GM18526 (cell line): ENCODE results near the gene SERPINA12.

ENCODE experiments used
- POLR2A ChIP-seq: IDR thresholded peaks from 3 replicates; pipeline ENCODE4 v1.6.1; 2011; ENCODE audit not compliant: insufficient read length; ENCODE audit errors: extremely low read depth

SERPINA12 gene

GRCh38 chr14:94515426-94515825, 6.2 kb upstream of the SERPINA12 start:
- TF ChIP-seq POLR2A: no peak

GRCh38 chr14:94514351-94514750, 5.1 kb upstream of the SERPINA12 start:
- TF ChIP-seq POLR2A: no peak

DNA sequence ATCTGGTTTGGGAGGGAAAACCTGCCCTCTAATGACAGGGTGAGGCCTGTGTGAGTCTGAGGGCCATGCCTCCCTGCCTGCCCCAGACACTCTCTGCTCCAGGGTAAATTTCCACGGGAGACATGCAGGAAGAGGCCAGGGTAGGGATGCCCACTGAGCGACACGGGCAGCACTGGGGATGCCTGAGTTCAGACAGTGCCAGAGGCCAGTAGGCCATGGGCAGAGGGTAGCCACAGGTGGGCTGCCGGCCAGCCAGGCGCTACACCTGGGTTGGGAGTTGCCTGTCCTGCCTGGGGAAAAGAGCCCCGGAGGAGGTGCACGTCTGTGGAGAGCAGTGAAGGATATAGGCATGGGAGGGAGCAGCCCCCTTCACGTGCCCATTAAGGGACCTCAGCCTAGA, 3.6 kb downstream of the SERPINA12 start:
- TF ChIP-seq POLR2A: no peak

DNA sequence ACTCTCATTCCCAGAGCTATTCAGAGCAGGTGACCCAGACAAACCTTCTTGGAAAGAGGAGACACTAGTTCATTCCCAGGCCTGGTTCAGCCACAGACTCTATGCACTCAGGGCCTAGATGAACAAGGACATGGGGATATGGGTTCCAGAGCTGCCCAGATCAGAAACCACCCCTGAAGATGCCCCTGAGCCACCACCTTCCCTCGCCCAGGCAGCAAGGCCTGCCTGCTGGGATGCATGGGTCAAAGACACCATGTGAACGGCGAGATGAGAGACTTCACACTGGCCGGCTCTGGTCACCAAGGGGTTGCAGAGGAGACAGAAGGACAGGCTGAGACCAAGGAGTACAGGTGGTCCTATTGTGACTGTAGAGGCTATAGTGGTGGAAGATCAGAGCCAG, 4.1 kb downstream of the SERPINA12 start:
- no peak for TF ChIP-seq POLR2A

GRCh38 chr14:94501588-94502516, 7.4 kb downstream of the SERPINA12 start:
- no peak for TF ChIP-seq POLR2A

DNA sequence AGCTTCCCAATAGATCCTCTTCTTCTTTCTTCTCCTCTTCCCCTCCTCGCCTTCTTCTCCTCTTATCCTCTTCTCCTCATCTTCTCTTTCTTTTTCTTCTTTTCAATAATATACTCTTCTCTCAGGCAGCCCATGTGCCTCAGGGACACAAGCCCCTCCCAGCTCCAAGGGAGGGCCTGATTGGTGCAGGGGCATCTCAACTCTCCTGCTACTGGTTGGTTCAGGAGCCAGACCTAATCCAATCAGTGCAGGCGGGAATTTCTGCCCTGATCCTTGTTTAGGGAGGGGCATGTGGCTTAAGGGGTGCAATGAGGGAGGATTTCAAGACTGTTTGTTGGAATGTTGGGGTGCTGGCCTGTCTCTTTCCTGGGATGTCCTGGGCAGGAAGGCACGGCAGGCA, 9.0 kb downstream of the SERPINA12 start:
- no peak for TF ChIP-seq POLR2A

- TF ChIP-seq POLR2A: no peak
Observed at GRCh38 chr14:94499673-94500072, 9.6 kb downstream of the SERPINA12 start.

DNA sequence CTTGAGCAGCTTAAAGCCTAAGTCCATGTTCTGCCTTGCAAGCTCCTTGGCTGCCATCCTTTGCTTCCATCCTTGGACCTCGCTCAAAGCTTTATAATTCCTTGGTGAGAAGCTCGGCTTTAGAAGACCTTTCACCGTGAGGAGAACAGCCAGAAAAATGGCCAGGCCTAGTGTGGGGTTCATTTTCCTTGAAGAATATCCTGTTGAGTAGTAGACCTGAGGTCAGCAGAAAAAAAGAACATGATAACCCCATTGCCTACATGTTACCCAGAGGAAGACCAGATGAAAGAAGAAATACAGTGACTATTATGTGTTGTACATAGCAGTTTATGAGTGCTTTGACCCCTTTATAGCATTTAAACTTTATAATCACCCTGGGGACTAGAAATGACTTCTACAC, 11.1 kb downstream of the SERPINA12 start:
- TF ChIP-seq POLR2A: no peak

DNA sequence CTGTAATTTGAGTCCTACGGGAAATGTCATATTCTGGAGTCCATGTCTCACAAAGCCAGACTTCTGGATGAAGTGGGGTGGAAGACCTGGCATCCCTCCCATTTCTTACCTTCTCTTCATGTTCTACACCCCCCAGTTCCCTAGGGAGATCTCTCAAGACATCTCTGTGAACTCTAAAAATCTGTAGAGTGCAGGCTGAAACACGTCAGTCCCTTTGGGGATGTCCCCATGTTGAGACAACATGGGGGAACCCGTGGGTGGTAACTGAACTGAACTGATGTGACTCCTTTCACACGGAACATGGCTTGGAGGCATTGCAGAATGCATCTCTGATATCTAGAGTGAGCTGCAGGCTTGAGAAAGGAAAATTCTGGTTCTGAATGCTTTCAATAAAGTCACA, 15.2 kb downstream of the SERPINA12 start:
- no peak for TF ChIP-seq POLR2A

GRCh38 chr14:94491511-94491910, 17.8 kb downstream of the SERPINA12 start:
- TF ChIP-seq POLR2A: no peak

- TF ChIP-seq POLR2A: no peak
Observed at GRCh38 chr14:94489336-94489735, 19.9 kb downstream of the SERPINA12 start.

- no peak for TF ChIP-seq POLR2A
Observed at GRCh38 chr14:94486883-94487282, 22.4 kb downstream of the SERPINA12 start.

- TF ChIP-seq POLR2A: no peak
Observed at GRCh38 chr14:94485944-94486841, 23.1 kb downstream of the SERPINA12 start.

DNA sequence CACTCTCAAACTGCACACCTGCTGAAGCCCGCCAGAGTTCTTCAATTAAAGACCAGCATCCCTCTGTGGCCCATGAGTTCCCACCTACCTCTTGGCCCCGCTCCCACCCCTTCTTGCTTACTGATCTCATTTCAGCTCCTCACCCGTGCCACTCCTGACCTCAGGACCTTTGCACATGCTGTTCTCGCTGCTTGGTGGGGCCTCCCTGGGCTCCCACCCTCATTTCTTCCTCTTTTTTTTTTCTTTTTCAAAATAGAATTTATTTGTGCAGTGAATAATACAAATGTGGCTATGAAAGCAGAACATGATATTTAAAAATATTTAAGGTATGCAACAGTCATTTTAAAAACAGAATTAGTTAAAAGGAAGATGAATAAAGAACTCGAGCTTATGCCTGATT, 24.8 kb downstream of the SERPINA12 start:
- TF ChIP-seq POLR2A: no peak

DNA sequence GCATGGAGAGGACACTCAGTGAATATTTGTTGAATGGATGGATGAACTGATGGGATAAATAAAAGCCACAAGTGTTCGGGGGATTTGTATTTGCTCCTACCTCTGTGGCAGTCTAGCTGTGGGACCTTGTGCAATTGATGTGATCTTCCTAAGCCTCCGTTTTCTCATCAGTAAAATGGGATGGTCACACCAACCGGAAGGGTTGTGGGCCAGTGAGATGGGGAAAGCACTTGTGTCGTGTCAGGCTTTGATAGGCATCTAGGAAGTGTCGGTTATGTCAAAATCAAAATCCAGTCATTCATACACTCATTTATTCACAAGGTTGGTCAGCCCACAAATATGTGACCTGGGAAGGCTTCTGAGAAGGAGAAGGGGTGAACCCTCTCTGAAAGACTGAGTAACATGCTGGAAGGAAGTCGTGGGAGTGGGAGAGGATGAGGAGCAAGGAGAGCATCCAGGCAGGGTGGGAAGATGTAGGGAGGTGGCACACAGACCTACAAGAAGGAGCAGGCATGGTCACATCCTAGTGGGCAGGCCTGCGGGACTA, 25.5 kb downstream of the SERPINA12 start:
- TF ChIP-seq POLR2A: no peak

GRCh38 chr14:94483071-94483451, 26.2 kb downstream of the SERPINA12 start:
- no peak for TF ChIP-seq POLR2A
